Endodermal cell (in vitro differentiated cells): ENCODE measurements around the gene TLE3. TPM values are rescaled to one million over a fixed set of nuclear protein-coding genes. Genes with fewer than 3 reads are reported as not detected.

Experiments used
- DNase-seq: peaks from one replicate; pipeline ENCODE4 v3.0.0-alpha.2; 2017
- H3K27ac ChIP-seq: 2 replicates; pipeline ENCODE4 v1.5.1; 2013; ENCODE audit warnings: mild to moderate bottlenecking, low read depth, low read length, moderate library complexity
- H3K27me3 ChIP-seq: 2 replicates; pipeline ENCODE4 v1.6.1; 2013; ENCODE audit warnings: mild to moderate bottlenecking, low read length, moderate library complexity; ENCODE audit not compliant: insufficient read depth, control insufficient read depth, poor library complexity, severe bottlenecking
- H3K36me3 ChIP-seq: 2 replicates; pipeline ENCODE4 v1.7.0; 2013; ENCODE audit warnings: mild to moderate bottlenecking, low read length, moderate library complexity; ENCODE audit not compliant: control insufficient read depth, insufficient read depth
- H3K4me1 ChIP-seq: one replicate; pipeline ENCODE4 v1.7.0; 2013; ENCODE audit warnings: low read length; ENCODE audit not compliant: control insufficient read depth, insufficient read depth
- H3K4me3 ChIP-seq: 2 replicates; pipeline ENCODE4 v1.5.1; 2013; ENCODE audit warnings: mild to moderate bottlenecking, low read length, moderate library complexity
- H3K9ac ChIP-seq: 2 replicates; pipeline ENCODE4 v1.6.1; 2013; ENCODE audit warnings: mild to moderate bottlenecking, low read length, moderate library complexity; ENCODE audit not compliant: poor library complexity, severe bottlenecking; ENCODE audit errors: extremely low read depth
- H3K9me3 ChIP-seq: 2 replicates; pipeline ENCODE4 v1.6.1; 2013; ENCODE audit warnings: mild to moderate bottlenecking, low read length, moderate library complexity; ENCODE audit not compliant: control insufficient read depth
- H3K27ac Mint-ChIP-seq: 2 replicates; pipeline ENCODE4 v1.8.0; 2020; ENCODE audit warnings: mixed read lengths
- H3K27me3 Mint-ChIP-seq: 2 replicates; pipeline ENCODE4 v1.8.0; 2021; ENCODE audit warnings: mild to moderate bottlenecking, mixed read lengths; ENCODE audit not compliant: insufficient read depth
- H3K36me3 Mint-ChIP-seq: 2 replicates; pipeline ENCODE4 v1.8.0; 2020; ENCODE audit warnings: low read depth, mixed read lengths
- H3K4me1 Mint-ChIP-seq: 2 replicates; pipeline ENCODE4 v1.8.0; 2020; ENCODE audit warnings: mixed read lengths
- H3K4me3 Mint-ChIP-seq: 2 replicates; pipeline ENCODE4 v1.8.0; 2020; ENCODE audit warnings: mild to moderate bottlenecking, moderate library complexity, mixed read lengths
- H3K9me3 Mint-ChIP-seq: 2 replicates; pipeline ENCODE4 v1.8.0; 2020; ENCODE audit warnings: mild to moderate bottlenecking, mixed read lengths
- WGBS, 2 experiments: methylation state at CpG; one replicate each; pipeline versions ENCODE4 v1.1.5 to v1.1.7; 2013; ENCODE audit warnings: missing lambda C conversion rate in 2 of 2, mixed read lengths in 1 of 2; ENCODE audit not compliant: insufficient coverage in 1 of 2, insufficient read length in 1 of 2; 5-methylcytosine and 5-hydroxymethylcytosine counted together
- total RNA-seq, 2 donors: library from RNA; stranded (reverse); fragmentation: NEBNext Ultra II Directional in 1 of 2; extraction: Animal tissue kit (Norgen Biotek cat#: 25700) in 1 of 2; gene quantifications; 2 replicates in 1 of 2; 3 replicates in 1 of 2; pipeline ENCODE4 v1.2.1, GENCODE V29; 2021
- TF ChIP-seq, protein P1 (sequence below): fragments of 200-600 bp; sonication (generic); conservative IDR thresholded peaks from 2 replicates; pipeline ENCODE4 v1.5.0; 2021; ENCODE audit warnings: antibody characterized with exemption, mild to moderate bottlenecking

The TLE3 gene
- total RNA-seq, 2 donors from 2014 or later, result 66.5 to 81.1 TPM

DNA sequence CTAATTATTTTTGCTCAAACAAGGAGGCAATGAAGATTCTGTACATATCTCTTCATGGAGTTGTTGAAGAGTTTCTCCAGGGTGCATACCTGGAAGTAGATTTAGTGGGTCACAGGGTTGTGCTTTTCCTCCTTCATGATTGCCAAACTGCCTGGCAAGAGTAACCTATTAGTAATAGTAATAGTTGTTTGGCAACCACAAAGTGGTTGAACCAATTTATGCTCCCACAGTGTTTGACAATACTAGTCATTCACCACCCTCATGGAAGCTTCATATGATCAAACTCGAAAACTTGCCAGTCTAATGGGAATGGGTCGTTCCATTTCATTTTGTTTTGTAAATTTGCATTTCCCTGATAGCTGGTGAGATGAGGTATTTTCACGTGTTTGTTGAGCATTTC lies 57.8 kb downstream of the TLE3 start:
- no peaks in the 10 kb centered on the region for H3K4me1 ChIP-seq
- peaks cover 3% of the 10 kb centered on the region for H3K27me3 Mint-ChIP-seq
- H3K9me3 ChIP-seq, result no peaks in the 10 kb centered on the region
- H3K36me3 Mint-ChIP-seq, result no peaks in the 10 kb centered on the region
- H3K9me3 Mint-ChIP-seq, result no peaks in the 10 kb centered on the region
- H3K27ac Mint-ChIP-seq, result no peak overlapping the region
- H3K9ac ChIP-seq, result no peak overlapping the region
- DNase-seq, result no peak
- H3K4me3 Mint-ChIP-seq, result no peak overlapping the region
- H3K27ac ChIP-seq, result no peak overlapping the region
- peaks cover 5% of the 10 kb centered on the region for H3K4me1 Mint-ChIP-seq
- H3K36me3 ChIP-seq, result no peaks in the 10 kb centered on the region
- 74 to 100% methylated on average over 2 of the region's 3 CpGs for WGBS, 2 experiments
- peaks cover 6% of the 10 kb centered on the region for H3K27me3 ChIP-seq
- no peak overlapping the region for H3K4me3 ChIP-seq
- TF ChIP-seq, protein P1, sequence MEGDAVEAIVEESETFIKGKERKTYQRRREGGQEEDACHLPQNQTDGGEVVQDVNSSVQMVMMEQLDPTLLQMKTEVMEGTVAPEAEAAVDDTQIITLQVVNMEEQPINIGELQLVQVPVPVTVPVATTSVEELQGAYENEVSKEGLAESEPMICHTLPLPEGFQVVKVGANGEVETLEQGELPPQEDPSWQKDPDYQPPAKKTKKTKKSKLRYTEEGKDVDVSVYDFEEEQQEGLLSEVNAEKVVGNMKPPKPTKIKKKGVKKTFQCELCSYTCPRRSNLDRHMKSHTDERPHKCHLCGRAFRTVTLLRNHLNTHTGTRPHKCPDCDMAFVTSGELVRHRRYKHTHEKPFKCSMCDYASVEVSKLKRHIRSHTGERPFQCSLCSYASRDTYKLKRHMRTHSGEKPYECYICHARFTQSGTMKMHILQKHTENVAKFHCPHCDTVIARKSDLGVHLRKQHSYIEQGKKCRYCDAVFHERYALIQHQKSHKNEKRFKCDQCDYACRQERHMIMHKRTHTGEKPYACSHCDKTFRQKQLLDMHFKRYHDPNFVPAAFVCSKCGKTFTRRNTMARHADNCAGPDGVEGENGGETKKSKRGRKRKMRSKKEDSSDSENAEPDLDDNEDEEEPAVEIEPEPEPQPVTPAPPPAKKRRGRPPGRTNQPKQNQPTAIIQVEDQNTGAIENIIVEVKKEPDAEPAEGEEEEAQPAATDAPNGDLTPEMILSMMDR, result no peak

DNA sequence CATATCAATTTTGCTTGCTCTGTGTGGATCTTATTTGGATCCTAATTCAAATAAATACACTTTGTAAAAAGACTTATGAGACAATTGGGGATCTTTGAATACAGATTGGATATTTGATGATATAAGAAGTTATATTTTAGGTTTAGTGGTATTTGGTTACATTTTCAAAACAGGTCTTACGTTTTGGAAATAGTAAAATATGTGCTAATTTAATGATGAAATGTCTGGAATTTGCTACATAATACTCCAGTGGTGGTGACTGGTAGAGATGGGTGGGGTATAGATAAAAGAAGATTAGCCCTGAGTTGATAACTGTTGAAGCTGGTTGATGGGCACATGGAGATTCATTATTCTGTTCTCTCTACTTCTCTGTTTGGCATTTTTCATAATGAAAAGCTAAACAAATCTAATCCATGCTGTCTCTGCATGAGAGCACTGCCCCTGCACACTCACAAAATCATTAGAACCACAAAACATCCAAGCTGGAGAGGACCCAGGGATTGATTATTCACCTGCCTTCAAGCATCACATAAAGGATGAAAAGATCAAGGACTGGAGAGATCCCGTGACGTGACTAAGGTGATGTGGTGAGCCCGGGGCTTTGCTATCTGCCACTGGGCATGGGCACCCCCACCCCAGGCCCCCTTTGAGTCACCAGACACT lies 58.9 kb downstream of the TLE3 start:
- no peaks in the 10 kb centered on the region for H3K36me3 Mint-ChIP-seq
- Histone ChIP-seq H3K9me3 (no peaks in the 10 kb centered on the region), H3K9ac (no peak overlapping the region), H3K4me1 (no peaks in the 10 kb centered on the region), H3K27ac (no peak overlapping the region), H3K27me3 (peaks cover 6% of the 10 kb centered on the region), H3K36me3 (no peaks in the 10 kb centered on the region), H3K4me3 (no peak overlapping the region)
- DNase-seq, result no peak
- peaks cover 3% of the 10 kb centered on the region for H3K27me3 Mint-ChIP-seq
- H3K9me3 Mint-ChIP-seq, result no peaks in the 10 kb centered on the region
- no peak overlapping the region for H3K27ac Mint-ChIP-seq
- peaks cover 5% of the 10 kb centered on the region for H3K4me1 Mint-ChIP-seq
- TF ChIP-seq, protein P1, result no peak
- WGBS, 2 experiments, result 77 to 100% methylated on average over 3 to 4 of the region's 4 CpGs
- H3K4me3 Mint-ChIP-seq, result no peak overlapping the region

DNA sequence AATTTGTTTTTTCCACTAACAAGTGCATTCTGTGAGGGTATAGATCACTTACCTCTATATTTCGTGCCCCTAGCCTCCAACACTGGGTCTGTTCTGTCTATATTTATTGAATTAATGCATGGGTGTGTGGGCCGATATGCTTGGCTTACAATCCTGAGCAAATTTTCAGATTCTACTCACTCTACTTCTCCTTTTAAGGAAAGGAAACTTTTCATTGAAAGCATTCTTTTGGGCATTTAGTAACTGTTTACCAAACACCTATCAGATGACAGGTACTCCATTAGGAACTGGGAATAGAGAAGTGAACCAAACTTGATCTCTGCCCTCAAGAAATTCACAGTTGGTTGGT lies 60.5 kb downstream of the TLE3 start:
- no peaks in the 10 kb centered on the region for H3K36me3 ChIP-seq
- Mint-ChIP-seq H3K9me3 (no peaks in the 10 kb centered on the region), H3K4me3 (no peak overlapping the region), H3K4me1 (peaks cover 5% of the 10 kb centered on the region), H3K27ac (no peak overlapping the region), H3K36me3 (no peaks in the 10 kb centered on the region), H3K27me3 (peaks cover 3% of the 10 kb centered on the region)
- H3K4me1 ChIP-seq, result no peaks in the 10 kb centered on the region
- H3K9me3 ChIP-seq, result no peaks in the 10 kb centered on the region
- no peak overlapping the region for H3K4me3 ChIP-seq
- peaks cover 6% of the 10 kb centered on the region for H3K27me3 ChIP-seq
- WGBS, 2 experiments, result no CpG with 5 or more reads among the region's 2 CpGs
- TF ChIP-seq, protein P1, result no peak
- H3K9ac ChIP-seq, result no peak overlapping the region
- no peak for DNase-seq
- H3K27ac ChIP-seq, result no peak overlapping the region
